ENCODE data around the gene FBXL12. TPM values are rescaled to one million over a fixed set of nuclear protein-coding genes. Genes with fewer than 3 reads are reported as not detected.
"Not testable (repeated sequence)": the region's sequence is repeated elsewhere in the genome, so short reads cannot be mapped to it uniquely, and the experiment has no call there.

The FBXL12 gene
- total RNA-seq, 1 donor from 2014 or later = 31.9 TPM

DNA sequence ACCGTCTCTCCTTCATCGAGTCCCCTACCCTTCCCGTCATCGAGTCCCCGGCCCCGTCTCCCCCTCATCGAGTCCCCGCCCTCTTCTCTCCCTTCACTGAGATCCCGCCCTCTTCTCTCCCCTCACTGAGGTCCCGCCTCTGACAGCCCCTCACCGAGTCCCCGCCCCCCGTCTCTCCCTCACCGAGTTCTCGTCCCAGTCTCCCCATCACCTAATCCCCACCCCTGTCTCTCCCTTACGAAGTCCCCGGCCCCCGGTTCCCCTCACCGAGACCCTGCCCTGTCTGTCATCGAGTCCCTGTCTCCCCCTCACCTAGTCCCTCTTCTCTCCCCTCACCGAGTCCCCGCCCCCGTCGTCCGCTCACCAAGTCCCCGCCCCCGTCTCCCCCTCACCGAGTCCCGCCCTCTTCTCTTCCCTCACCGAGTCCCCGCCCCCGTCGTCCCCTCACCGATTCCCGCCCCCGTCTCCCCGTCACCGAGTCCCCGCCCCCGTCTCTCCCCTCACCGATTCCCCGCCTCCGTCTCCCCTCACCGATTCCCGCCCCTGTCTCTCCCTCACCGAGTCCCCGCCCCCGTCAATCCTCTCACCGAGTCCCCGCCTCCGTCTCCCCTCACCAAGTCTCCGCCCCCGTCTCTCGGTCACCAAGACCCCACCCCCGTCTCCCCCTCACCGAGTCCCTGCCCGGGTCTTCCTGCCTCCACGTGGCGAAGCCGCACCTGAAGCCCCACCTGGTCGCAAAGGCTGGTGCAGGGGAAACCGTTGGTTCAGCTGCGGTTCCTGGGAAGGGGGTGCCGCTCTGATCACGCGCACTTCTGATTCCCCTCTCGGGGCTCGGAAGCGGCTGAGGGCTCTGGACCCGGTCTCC is 26.4 kb downstream of the FBXL12 start:
- DNase-seq (ENCODE audit: low spot score) = peak; percentile 92

DNA sequence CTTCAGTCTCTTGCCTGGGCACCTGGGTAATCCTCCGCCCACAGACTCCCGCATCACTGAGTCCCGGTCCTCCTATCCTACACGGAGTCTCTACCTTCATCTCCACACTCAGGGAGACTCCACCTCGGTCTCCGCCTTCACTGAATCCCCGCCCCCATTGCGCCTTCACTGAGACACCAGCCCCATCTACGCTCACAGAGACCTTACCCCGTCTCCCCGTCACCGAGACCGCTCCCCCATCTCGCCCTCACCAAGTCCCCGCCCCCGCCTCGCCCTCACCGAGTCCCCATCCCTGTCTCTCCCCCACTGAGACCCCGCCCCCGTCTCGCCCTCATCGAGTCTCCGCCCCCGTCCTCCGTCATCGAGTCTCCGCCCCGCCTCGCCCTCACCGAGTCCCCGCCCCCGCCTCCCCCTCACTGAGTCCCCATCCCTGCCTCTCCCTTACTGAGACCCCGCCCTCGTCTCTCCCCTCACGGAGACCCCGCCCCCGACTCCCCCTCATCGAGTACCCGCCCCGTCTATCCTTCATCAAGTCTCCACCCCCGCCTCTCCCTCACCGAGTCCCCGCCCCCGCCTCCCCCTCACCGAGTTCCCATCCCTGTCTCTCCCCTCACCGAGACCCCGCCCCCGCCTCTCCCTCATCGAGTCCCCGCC is 27.2 kb downstream of the FBXL12 start:
- DNase-seq (ENCODE audit: low spot score) = peak; percentile 98

DNA sequence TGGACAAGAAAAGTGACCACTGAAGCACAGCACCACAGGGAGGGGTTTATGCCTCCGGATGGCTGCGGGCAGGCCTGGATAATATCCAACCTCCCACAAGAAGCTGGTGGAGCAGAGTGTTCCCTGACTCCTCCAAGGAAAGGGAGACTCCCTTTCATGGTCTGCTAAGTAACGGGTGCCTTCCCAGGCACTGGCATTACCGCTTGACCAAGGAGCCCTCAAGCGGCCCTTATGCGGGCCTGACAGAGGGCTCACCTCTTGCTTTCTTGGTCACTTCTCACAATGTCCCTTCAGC is 27.9 kb downstream of the FBXL12 start:
- DNase-seq (ENCODE audit: low spot score) = not testable (repeated sequence)

DNA sequence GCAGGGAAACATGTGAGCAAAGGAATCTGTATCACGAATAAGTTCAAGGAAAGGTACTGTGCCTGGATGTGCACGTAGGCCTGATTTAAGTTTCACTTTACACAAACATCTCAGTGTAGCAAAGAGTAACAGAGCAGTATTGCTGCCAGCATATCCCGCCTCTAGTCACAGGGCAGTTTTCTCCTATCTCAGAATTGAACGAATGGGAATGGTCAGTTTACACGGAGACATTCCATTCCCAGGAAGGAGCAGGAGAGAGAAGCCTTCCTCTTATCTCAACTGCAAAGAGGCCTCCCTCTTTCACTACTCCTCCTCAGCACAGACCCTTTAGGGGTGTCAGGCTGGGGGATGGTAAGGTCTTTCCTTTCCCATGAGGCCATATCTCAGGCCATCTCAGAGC is 29.3 kb downstream of the FBXL12 start:
- not testable (repeated sequence) for DNase-seq (ENCODE audit: low spot score)

DNA sequence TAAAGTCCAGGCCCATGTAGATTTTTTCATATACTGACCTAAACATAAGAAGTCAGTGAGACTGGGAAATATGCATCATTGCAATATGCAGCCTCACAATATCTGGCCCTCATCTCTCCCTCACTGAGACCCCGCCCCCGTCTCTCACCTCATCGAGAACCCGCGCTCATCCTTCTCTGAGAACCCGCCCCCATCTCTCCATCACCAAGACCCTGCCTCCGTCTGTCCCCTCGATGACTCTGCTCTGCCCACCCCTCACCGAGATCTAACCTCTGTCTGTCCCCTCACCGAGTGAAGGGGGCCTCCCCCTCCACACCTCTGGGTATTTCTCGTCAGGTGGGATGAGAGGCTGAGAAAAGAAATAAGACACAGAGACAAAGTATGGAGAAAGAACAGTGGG is 29.8 kb downstream of the FBXL12 start:
- DNase-seq (ENCODE audit: low spot score) = no peak

DNA sequence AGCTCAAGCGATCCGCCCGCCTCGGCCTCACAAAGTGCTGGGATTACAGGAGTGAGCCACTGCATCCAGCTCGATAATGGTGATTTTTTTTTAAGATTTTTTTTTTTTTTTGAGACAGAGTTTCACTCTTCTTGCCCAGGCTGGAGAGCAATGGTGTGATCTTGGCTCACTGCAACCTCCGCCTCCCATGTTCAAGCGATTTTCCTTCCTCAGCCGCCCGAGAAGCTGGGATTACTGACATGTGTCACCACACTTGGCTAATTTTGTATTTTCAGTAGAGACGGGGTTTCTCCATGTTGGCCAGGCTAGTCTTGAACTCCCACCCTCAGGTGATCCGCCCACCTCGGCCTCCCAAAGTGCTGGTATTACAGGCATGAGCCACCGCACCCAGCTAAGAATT is 30.3 kb downstream of the FBXL12 start:
- DNase-seq (ENCODE audit: low spot score) = not testable (repeated sequence)

DNA sequence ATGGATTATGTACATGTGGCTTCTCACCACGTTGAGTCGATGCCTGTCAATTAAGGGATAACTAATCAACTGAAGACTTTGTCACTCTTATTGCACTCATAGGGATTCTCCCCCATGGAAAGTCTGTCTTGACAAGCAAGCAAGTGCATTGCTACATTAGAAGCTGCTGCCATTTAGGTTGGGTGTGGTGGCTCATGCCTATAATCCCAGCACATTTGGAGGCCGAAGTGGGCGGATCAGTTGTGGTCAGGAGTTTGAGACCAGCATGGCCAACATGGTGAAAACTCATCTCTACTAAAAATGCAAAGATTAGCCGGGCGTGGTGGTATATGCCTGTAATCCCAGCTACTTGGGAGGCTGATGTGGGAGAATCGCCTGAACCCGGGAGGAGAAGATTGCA is 32.1 kb downstream of the FBXL12 start:
- DNase-seq (ENCODE audit: low spot score) = no peak

DNA sequence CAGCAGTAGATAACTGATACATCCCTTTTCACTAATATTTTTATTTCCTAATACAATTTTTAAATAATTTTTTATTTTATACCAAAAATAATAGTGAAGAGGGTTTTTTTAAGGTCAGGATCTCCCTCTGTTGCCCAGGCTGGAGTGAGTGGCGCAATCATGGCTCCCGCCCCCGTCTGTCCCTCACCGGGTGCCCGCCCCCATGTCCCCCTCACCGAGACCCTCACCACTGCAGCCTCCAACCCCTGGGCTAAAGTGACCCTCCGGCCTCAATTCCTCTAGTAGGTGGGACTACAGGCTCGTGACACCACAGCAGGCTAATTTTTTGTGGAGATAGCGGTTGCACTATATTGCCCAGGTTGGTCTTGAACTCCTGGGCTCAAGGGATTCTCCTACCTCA is 32.5 kb downstream of the FBXL12 start:
- no peak for DNase-seq (ENCODE audit: low spot score)

DNA sequence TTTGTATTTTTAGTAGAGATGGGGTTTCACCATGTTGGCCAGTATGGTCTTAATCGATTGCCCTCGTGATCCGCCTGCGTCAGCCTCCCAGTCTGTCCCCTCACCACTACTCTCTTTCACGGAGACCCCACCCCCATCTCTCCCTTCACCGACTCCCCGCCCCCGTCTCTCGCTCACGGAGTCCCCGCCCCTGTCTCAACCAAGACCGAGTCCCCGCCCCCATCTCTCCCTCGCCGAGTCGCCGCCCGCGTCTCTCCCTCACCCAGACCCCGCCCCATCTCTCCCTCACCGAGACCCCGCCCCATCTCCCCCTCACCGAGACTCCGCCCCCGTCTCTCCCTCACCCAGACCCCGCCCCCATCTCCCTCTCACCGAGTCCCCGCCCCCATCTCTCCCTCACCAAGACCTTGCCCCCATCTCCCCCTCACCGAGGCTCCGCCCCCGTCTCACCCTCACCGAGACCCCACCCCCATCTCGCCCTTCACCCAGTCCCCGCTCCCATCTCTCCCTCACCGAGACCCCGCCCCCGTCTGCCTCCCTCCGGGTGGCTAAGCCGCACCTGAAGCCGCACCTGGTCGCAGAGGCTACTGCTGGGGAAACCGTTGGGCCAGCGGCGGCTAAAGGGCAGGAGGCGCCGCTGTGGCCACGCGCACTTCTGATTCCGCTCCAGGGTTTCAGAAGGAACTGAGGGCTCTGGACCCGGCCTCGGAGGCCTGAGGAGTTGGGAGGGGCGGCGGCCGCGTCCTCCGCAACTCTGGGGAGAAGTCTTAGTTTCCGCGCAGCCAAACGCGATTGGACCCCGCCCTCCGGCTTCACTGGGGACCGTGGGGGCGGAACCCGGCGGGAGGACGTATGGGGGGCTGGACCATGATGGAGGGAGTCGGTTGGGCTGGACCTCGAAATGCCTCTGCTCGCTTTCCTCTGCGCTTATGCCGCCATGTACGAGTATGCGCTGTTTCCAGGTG is 33.2 kb downstream of the FBXL12 start:
- DNase-seq (ENCODE audit: low spot score) = peak; percentile 97

DNA sequence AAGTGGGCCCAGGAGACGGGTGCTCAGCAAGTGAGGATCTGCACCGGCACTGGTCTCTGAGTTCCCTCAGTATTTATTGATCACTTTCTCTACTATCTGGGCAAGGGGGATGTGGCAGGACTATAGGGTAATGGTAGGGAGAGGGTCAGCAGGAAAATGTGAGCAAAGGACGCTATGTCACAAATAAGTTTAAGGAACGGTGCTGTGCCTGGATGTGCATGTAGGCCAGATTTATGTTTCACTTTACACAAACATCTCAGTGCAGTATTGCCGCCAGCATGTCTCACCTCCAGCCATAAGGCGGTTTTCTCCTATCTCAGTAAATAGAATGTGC is 34.7 kb downstream of the FBXL12 start:
- not testable (repeated sequence) for DNase-seq (ENCODE audit: low spot score)

DNA sequence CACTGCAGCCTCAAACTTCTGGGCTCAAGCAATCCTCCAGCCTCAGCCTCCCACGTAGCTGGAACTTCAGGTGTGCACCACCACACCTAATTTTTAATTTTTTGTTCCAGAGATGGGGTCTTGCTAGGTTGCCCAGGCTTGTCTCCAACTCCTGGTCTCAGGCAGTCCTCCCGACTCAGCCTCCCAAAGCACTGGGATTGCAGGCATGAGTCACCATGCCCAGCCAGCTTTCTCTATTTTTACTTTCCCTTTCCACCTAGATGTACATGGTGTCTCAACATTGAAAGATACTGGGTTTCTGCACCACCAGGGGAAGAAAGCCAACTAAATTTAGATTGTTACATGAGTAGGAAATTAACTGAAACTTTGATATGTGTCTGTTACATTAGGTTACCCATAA is 36.5 kb downstream of the FBXL12 start:
- no peak for DNase-seq (ENCODE audit: low spot score)

DNA sequence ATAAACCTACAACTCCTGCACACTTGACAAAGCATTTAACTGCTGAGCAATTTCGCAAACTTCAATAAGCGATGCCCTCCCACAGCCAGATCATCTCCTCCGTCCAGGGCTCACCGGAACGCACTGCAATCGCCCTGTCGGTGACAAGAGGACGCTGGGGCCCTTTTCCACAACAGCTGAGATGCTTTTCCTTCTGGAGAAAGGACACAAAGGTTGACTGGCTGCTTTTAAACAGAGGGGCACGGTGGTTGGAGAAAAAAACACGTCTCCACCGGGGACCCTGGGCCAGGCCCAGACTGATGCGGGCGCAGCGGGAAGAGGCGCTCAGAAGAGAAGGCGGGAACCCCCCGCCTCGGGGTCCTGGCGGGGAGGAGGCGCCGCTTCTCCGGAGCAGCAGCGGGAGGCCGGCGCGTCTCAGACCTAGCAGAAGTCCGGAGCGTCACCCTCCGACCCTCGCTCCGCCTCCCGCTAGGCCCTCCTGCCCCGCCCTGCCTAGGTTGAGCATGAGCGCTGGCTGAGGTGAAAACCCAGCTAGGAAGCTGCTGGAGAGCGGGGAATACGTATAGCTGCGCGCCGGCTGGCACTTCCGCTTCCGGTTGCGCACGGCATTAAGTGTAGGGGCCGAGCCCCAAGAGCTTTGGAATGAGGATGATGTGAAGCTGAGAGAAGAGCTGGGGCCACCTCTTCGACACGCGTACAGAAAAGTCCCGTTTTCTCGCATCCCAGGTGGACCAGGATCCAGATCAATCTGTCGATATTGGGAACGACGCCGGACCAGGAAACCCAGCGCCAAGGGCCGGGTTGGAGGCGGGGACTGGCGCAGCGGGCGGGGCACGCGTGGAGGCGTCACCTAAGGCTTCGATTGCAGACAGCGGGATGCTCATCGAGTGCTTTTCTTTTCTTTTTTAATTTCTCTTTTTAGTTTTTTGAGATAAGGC is 50.4 kb downstream of the FBXL12 start, which contains the start of gene ZNF846:
Gene ZNF846 (minus strand): TSS at position 564 of the 938 bp plus-strand sequence. CDS start 3,788 bp downstream, outside the sequence.
- DNase-seq (ENCODE audit: low spot score) = peak; percentile 95

Other genes with a start within 250 kb of the FBXL12 start
- 24.3 TPM for gene ZNF121, start 234.6 kb downstream of the FBXL12 start, total RNA-seq
- gene ZNF561, start 197.8 kb downstream of the FBXL12 start, total RNA-seq = 54.2 TPM
- 34.5 TPM for gene ZNF562, start 144.0 kb downstream of the FBXL12 start, total RNA-seq
- 25.0 TPM for gene ZNF846, start 50.3 kb downstream of the FBXL12 start, total RNA-seq
- gene UBL5, start 8.8 kb upstream of the FBXL12 start, total RNA-seq = 283 TPM
- gene PIN1, start 16.2 kb upstream of the FBXL12 start, total RNA-seq = 90.8 TPM
- 10.8 TPM for gene OLFM2, start 117.4 kb upstream of the FBXL12 start, total RNA-seq
- gene COL5A3, start 191.4 kb upstream of the FBXL12 start, total RNA-seq = 5.9 TPM
- gene RDH8, start 194.4 kb upstream of the FBXL12 start, total RNA-seq = not detected